ENCODE data around the gene NKAIN2. TPM values are rescaled to one million over a fixed set of nuclear protein-coding genes. Genes with fewer than 3 reads are reported as not detected.
A peak's percentile ranks its signal among the peaks of the same experiment; 100 is the strongest.

NKAIN2 gene
- total and polyA plus RNA-seq, 12 donors: 0.07 to 3.0 (median 0.28) TPM; not detected in 1

GRCh38 chr6:124854338-124854922 is 1050.8 kb downstream of the NKAIN2 start:
- H3K27ac ChIP-seq: no peak overlapping the region
- TF ChIP-seq CTCF (IDR thresholded peaks at IDR 0.05): peak in 6 of 9 donors; percentile 6 to 50 (median 36)
- H3K36me3 ChIP-seq: no peaks in the 10 kb centered on the region
- WGBS, 2 donors: 84 to 90% methylated on average over 1 of the region's 1 CpG
- no peaks in the 10 kb centered on the region for H3K27me3 ChIP-seq
- intact Hi-C loops (cut with DNase I): loop anchor here in 1 of 10 donors (5.0 kb wide), 1 partner anchor 1052 kb away; the partner anchor contains the start of gene NKAIN2
- no peaks in the 10 kb centered on the region for H3K9me3 ChIP-seq
- DNase-seq (no peak), ATAC-seq (no peak)
- no peak overlapping the region for H3K4me3 ChIP-seq
- no peaks in the 10 kb centered on the region for H3K4me1 ChIP-seq

GRCh38 chr6:124857746-124858145 is 1054.1 kb downstream of the NKAIN2 start:
- H3K36me3 ChIP-seq: no peaks in the 10 kb centered on the region
- intact Hi-C loops (cut with DNase I): no loop called here
- DNase-seq: no peak
- WGBS, 2 donors: 67 to 70% methylated on average over 3 of the region's 3 CpGs
- no peaks in the 10 kb centered on the region for H3K4me1 ChIP-seq
- ATAC-seq: no peak
- H3K27ac ChIP-seq: no peak overlapping the region
- no peak for TF ChIP-seq CTCF (IDR thresholded peaks at IDR 0.05)
- H3K27me3 ChIP-seq: no peaks in the 10 kb centered on the region
- H3K9me3 ChIP-seq: no peaks in the 10 kb centered on the region
- no peak overlapping the region for H3K4me3 ChIP-seq

GRCh38 chr6:124858564-124858963 is 1054.9 kb downstream of the NKAIN2 start:
- Histone ChIP-seq H3K27me3 (no peaks in the 10 kb centered on the region), H3K9me3 (no peaks in the 10 kb centered on the region), H3K36me3 (no peaks in the 10 kb centered on the region), H3K4me1 (no peaks in the 10 kb centered on the region), H3K27ac (no peak overlapping the region), H3K4me3 (no peak overlapping the region)
- DNase-seq (no peak), ATAC-seq (no peak)
- intact Hi-C loops (cut with DNase I): no loop called here
- WGBS, 2 donors: 88 to 94% methylated on average over 3 of the region's 3 CpGs
- no peak for TF ChIP-seq CTCF (IDR thresholded peaks at IDR 0.05)

- intact Hi-C loops (cut with DNase I): no loop called here
- ATAC-seq (no peak), DNase-seq (no peak)
- no peak overlapping the region for H3K27ac ChIP-seq
- 93 to 100% methylated on average over 1 of the region's 1 CpG for WGBS, 2 donors
- H3K4me1 ChIP-seq: no peaks in the 10 kb centered on the region
- no peaks in the 10 kb centered on the region for H3K36me3 ChIP-seq
- no peak overlapping the region for H3K4me3 ChIP-seq
- H3K9me3 ChIP-seq: no peaks in the 10 kb centered on the region
- H3K27me3 ChIP-seq: no peaks in the 10 kb centered on the region
- TF ChIP-seq CTCF (IDR thresholded peaks at IDR 0.05): no peak
Measured at GRCh38 chr6:124859366-124859765, 1055.7 kb downstream of the NKAIN2 start.

Measured in heart right ventricle (tissue), 16 donors.